Measurements from ENCODE around the gene SCT.

The SCT gene

DNA sequence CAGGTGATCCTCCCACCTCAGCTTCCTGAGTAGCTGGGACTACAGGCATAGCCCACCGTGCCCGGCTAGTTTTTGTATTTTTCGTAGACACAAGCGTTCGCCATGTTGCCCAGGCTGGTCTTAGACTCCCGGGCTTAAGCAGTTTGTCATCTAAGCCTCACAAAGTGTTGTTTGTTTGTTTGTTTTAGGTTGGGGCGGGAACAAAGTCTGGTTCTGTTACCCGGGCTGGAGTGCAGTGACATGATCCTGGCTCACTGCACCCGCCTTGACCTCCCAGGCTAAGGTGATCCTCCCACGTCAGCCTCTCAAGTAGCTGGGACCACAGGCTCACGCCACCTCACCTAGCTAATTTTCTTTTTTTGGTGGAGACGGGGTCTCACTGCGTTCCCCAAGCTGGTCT is 23.8 kb downstream of the SCT start:
- intact Hi-C loops (cut with micrococcal nuclease): no loop called here
- Mint-ChIP-seq H3K27ac (no peak overlapping the region), H3K4me1 (ENCODE audit: low read depth) (no peaks in the 10 kb centered on the region), H3K36me3 (ENCODE audit: low read depth) (peaks cover 100% of the 10 kb centered on the region), H3K27me3 (no peaks in the 10 kb centered on the region), H3K9me3 (no peaks in the 10 kb centered on the region), H3K4me3 (no peak overlapping the region)

DNA sequence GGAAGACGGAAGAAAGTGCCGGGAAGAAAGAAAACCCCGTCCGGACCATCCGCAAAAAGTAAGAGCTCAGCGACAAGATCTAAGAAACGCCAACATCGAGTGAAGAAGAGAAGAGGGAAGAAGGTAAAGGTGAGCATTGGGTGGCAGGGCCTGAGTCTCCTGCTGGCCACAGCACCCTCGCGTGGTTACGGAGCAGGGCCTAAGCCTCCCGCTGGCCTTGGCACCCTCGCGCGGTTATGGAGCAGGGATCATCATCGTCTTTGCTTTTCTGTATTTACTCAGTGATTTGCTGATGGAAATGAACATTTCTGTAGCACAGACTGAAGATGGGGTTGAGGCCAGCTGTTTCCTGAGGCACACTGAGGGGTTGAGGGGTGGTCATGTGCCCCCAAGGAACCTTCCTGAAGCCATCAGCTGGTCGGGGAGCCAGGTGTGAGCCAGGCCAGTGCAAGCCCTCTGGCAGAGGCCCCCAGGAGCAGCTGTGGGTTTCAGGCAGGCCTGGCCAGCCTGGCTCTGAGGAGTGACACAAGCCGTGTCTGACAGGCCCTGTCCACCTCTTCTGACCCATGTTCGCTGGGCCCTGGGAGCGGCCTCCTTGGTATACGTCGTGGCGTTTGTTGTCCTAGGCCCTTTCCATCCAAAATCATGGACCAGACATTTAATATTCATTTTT is 25.3 kb downstream of the SCT start:
- no peaks in the 10 kb centered on the region for H3K27me3 Mint-ChIP-seq
- no peak overlapping the region for H3K4me3 Mint-ChIP-seq
- no peaks in the 10 kb centered on the region for H3K9me3 Mint-ChIP-seq
- intact Hi-C loops (cut with micrococcal nuclease): no loop called here
- peaks cover 100% of the 10 kb centered on the region for H3K36me3 Mint-ChIP-seq (ENCODE audit: low read depth)
- no peak overlapping the region for H3K27ac Mint-ChIP-seq
- no peaks in the 10 kb centered on the region for H3K4me1 Mint-ChIP-seq (ENCODE audit: low read depth)

DNA sequence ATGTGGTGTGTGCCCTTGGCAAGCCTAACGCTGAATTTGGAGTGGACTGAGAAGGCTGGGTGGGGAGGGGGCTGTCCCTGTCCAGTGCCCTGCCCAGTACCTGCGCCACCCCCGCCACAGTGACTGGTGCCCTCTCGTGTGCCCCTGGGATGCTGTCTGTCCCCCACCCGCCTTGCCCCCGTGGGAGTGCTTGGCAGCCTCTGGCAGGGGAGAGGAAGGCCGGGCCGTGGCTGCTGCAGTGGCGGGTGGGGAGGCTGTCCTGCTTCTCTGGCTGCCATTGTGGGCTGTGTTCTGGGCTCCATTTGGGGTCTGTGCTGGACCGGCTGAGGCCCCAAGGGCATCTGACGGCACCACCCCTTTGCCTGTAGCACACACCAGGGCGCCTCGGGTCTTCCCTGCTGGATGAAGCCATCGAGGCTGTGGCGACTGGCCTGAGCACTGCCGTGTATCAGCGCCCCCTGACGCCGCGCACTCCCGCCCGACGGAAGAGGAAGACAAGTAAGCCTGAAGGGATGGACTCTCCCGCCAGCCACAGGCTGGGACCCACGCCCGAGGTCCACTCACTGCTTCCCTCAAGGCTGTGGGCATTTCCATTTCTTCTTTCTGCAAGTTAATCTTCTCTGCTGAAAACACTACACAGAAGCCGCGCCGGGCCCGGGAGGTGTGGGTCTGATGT is 28.8 kb downstream of the SCT start:
- H3K4me1 Mint-ChIP-seq (ENCODE audit: low read depth): no peaks in the 10 kb centered on the region
- no peak overlapping the region for H3K4me3 Mint-ChIP-seq
- H3K9me3 Mint-ChIP-seq: no peaks in the 10 kb centered on the region
- peaks cover 100% of the 10 kb centered on the region for H3K36me3 Mint-ChIP-seq (ENCODE audit: low read depth)
- intact Hi-C loops (cut with micrococcal nuclease): no loop called here
- H3K27me3 Mint-ChIP-seq: no peaks in the 10 kb centered on the region
- H3K27ac Mint-ChIP-seq: no peak overlapping the region

DNA sequence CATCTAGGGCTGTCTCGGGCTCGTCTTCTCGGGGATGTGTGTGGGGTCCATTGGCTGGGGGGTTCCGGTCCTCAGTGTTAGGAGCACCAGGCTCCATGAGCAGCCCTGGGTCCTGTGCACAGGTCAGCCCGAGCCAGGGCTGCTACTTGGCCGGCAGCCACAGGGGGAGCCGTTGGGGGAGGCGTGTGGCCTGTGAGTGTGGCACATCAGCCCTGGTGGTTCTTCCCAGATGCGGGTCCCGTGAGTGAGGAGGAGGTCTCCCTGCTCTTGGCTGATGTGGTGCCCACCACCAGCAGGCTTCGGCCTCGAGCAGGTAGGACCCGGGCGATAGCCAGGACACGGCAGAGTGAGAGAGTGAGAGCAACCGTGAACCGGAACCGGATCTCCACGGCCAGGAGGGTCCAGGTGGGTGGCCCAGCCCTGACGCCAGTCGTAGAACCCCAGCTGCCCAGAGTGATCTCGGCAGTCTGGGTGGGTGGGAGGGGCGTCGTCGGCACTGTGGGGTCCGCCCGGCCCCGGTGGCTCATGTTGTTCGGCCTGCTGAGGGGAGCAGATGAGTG is 29.7 kb downstream of the SCT start:
- Mint-ChIP-seq H3K4me3 (no peak overlapping the region), H3K4me1 (ENCODE audit: low read depth) (no peaks in the 10 kb centered on the region), H3K27ac (no peak overlapping the region), H3K27me3 (no peaks in the 10 kb centered on the region), H3K36me3 (ENCODE audit: low read depth) (peaks cover 100% of the 10 kb centered on the region), H3K9me3 (no peaks in the 10 kb centered on the region)
- intact Hi-C loops (cut with micrococcal nuclease): no loop called here

GRCh38 chr11:596374-596773 is 30.6 kb downstream of the SCT start:
- Mint-ChIP-seq H3K27me3 (no peaks in the 10 kb centered on the region), H3K36me3 (ENCODE audit: low read depth) (peaks cover 100% of the 10 kb centered on the region), H3K4me1 (ENCODE audit: low read depth) (no peaks in the 10 kb centered on the region), H3K27ac (no peak overlapping the region), H3K9me3 (no peaks in the 10 kb centered on the region), H3K4me3 (no peak overlapping the region)
- intact Hi-C loops (cut with micrococcal nuclease): no loop called here

GRCh38 chr11:595400-595799 is 31.6 kb downstream of the SCT start:
- no peak overlapping the region for H3K4me3 Mint-ChIP-seq
- peaks cover 100% of the 10 kb centered on the region for H3K36me3 Mint-ChIP-seq (ENCODE audit: low read depth)
- no peaks in the 10 kb centered on the region for H3K27me3 Mint-ChIP-seq
- no peaks in the 10 kb centered on the region for H3K4me1 Mint-ChIP-seq (ENCODE audit: low read depth)
- intact Hi-C loops (cut with micrococcal nuclease): no loop called here
- no peaks in the 10 kb centered on the region for H3K9me3 Mint-ChIP-seq
- H3K27ac Mint-ChIP-seq: no peak overlapping the region

- H3K27ac Mint-ChIP-seq: no peak overlapping the region
Measured at GRCh38 chr11:593347-593746, 33.6 kb downstream of the SCT start.

DNA sequence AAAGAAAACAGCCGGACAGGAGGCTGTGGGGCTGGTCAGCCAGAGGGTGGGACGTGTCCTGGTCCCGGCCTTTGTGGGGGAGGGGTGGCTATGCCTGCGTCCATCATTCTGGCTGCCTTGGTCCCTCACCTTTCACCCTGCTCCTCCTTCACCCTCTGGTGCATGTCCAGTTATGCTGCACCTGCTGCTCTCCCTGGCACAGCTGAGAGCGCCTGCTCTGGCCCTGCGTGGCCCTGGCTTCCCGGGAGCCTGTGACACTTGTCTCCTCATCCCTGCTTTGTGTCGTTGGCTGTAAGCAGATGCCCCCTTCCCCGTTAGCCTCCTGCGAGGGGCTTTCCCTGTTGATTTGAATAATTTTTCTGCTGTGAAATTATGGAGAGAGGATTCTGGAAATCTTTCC is 34.1 kb downstream of the SCT start:
- Mint-ChIP-seq H3K27me3 (no peaks in the 10 kb centered on the region), H3K9me3 (no peaks in the 10 kb centered on the region), H3K27ac (no peak overlapping the region), H3K4me1 (ENCODE audit: low read depth) (peaks cover 14% of the 10 kb centered on the region), H3K36me3 (ENCODE audit: low read depth) (peaks cover 100% of the 10 kb centered on the region), H3K4me3 (no peak overlapping the region)
- intact Hi-C loops (cut with micrococcal nuclease): no loop called here

More at GRCh38 chr11:593347-593746, 33.6 kb downstream of the SCT start:
- intact Hi-C loops (cut with micrococcal nuclease): no loop called here
- H3K36me3 Mint-ChIP-seq (ENCODE audit: low read depth): peaks cover 100% of the 10 kb centered on the region
- H3K9me3 Mint-ChIP-seq: no peaks in the 10 kb centered on the region
- no peaks in the 10 kb centered on the region for H3K27me3 Mint-ChIP-seq
- H3K4me1 Mint-ChIP-seq (ENCODE audit: low read depth): peaks cover 10% of the 10 kb centered on the region
- H3K4me3 Mint-ChIP-seq: no peak overlapping the region

DNA sequence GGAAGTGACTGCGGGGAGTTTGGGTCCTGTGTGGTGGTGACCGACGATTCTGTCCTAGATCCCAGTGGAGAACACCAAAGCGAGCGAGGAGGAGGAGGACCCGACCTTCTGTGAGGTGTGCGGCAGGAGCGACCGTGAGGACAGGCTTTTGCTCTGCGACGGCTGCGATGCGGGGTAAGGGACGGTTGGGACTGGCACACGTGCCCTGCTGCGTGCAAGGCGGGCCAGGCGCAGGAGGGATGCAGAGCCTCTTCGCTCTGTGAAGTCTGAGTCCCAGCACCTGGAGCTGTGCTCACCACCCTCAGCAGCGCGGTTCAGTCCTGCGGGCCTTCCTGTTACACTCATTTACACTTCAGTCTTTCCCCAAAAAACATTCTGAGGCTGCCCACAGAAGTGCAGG is 34.5 kb downstream of the SCT start:
- Mint-ChIP-seq H3K27me3 (no peaks in the 10 kb centered on the region), H3K27ac (no peak overlapping the region), H3K36me3 (ENCODE audit: low read depth) (peaks cover 100% of the 10 kb centered on the region), H3K9me3 (no peaks in the 10 kb centered on the region), H3K4me1 (ENCODE audit: low read depth) (peaks cover 18% of the 10 kb centered on the region), H3K4me3 (no peak overlapping the region)
- intact Hi-C loops (cut with micrococcal nuclease): no loop called here

GRCh38 chr11:590997-591396 is 36.0 kb downstream of the SCT start:
- H3K9me3 Mint-ChIP-seq: no peaks in the 10 kb centered on the region
- peaks cover 33% of the 10 kb centered on the region for H3K4me1 Mint-ChIP-seq (ENCODE audit: low read depth)
- H3K36me3 Mint-ChIP-seq (ENCODE audit: low read depth): peaks cover 100% of the 10 kb centered on the region
- intact Hi-C loops (cut with micrococcal nuclease): no loop called here
- no peaks in the 10 kb centered on the region for H3K27me3 Mint-ChIP-seq
- no peak overlapping the region for H3K27ac Mint-ChIP-seq
- H3K4me3 Mint-ChIP-seq: no peak overlapping the region

- H3K36me3 Mint-ChIP-seq (ENCODE audit: low read depth): peaks cover 89% of the 10 kb centered on the region
- H3K4me3 Mint-ChIP-seq: no peak overlapping the region
- no peak overlapping the region for H3K27ac Mint-ChIP-seq
- intact Hi-C loops (cut with micrococcal nuclease): no loop called here
- H3K4me1 Mint-ChIP-seq (ENCODE audit: low read depth): peaks cover 36% of the 10 kb centered on the region
- no peaks in the 10 kb centered on the region for H3K27me3 Mint-ChIP-seq
- H3K9me3 Mint-ChIP-seq: no peaks in the 10 kb centered on the region
Measured at GRCh38 chr11:589798-590197, 37.2 kb downstream of the SCT start.

DNA sequence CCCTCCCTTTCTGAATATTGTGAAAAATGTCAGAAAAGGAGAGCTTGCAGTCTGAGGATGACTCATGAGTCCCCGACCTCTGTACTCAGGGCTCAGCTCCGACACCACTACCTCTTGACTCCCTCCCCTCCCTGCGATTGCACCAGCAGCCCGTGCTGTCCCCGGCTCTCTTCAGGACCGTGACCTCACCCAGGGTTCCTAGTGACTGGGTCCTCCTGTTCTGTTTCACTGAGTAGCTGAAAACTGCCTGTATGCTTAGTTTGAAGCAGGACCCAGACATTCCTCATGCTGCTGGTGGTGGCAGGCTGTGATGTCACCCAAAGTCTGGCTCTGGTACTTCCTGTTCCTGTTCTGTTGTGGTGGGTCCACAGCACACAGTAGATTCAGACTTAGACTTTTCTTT is 39.0 kb downstream of the SCT start:
- intact Hi-C loops (cut with micrococcal nuclease): no loop called here
- Mint-ChIP-seq H3K27ac (peak overlapping the region; percentile 89), H3K27me3 (no peaks in the 10 kb centered on the region), H3K4me3 (peak overlapping the region; percentile 59), H3K9me3 (no peaks in the 10 kb centered on the region), H3K4me1 (ENCODE audit: low read depth) (peaks cover 36% of the 10 kb centered on the region), H3K36me3 (ENCODE audit: low read depth) (peaks cover 89% of the 10 kb centered on the region)

DNA sequence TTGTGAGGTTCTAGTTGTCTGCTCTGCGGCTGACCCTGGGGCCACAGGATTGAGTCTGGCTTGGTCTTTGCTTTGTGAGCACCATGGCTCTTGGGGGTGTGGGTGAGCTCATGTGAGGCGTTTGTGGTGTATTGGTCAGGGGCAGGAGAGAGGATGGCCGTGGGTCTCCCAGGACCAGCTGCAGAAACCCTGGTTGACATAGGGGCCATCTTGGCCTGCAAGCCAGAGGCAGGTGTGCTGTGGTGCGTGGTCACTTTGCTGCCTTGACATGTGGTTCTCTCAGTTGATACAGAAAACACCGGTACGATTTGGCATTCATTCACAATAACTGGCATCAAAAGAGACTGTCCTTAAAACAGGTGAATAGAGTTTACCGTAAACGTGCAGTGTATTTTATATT is 39.4 kb downstream of the SCT start:
- Mint-ChIP-seq H3K27ac (peak overlapping the region; percentile 89), H3K4me1 (ENCODE audit: low read depth) (peaks cover 36% of the 10 kb centered on the region), H3K9me3 (no peaks in the 10 kb centered on the region), H3K4me3 (peak overlapping the region; percentile 10), H3K27me3 (no peaks in the 10 kb centered on the region), H3K36me3 (ENCODE audit: low read depth) (peaks cover 89% of the 10 kb centered on the region)
- intact Hi-C loops (cut with micrococcal nuclease): no loop called here

GRCh38 chr11:586376-587316 is 40.3 kb downstream of the SCT start:
- peak overlapping the region; percentile 89 for H3K27ac Mint-ChIP-seq
- intact Hi-C loops (cut with micrococcal nuclease): no loop called here
- peaks cover 89% of the 10 kb centered on the region for H3K36me3 Mint-ChIP-seq (ENCODE audit: low read depth)
- no peaks in the 10 kb centered on the region for H3K9me3 Mint-ChIP-seq
- no peaks in the 10 kb centered on the region for H3K27me3 Mint-ChIP-seq
- peak overlapping the region; percentile 42 for H3K4me3 Mint-ChIP-seq
- H3K4me1 Mint-ChIP-seq (ENCODE audit: low read depth): peaks cover 38% of the 10 kb centered on the region
